Right ventricle myocardium inferior (tissue), 1 donor: Measurements from ENCODE around the gene PRKAG2. TPM values are rescaled to one million over a fixed set of nuclear protein-coding genes. Genes with fewer than 3 reads are reported as not detected.
"Not testable (repeated sequence)": the region's sequence is repeated elsewhere in the genome, so short reads cannot be mapped to it uniquely, and the experiment has no call there.

Source experiments
- ATAC-seq: fragments of 200-7000 bp; cut with Tn5 transposase; one replicate; pipeline ENCODE4 v1.9.1; 2020; ENCODE audit warnings: mild to moderate bottlenecking, moderate library complexity
- DNase-seq: peaks from one replicate; pipeline ENCODE4 v3.0.0; 2021; ENCODE audit errors: missing footprints
- intact Hi-C: fragments of 100-400 bp; cut with DNase I; formaldehyde crosslinking; loops from one replicate; pipeline ENCODE4 v1.11.0; 2022
- total RNA-seq: library from RNA; stranded (reverse); fragmentation: NEBNext Ultra II Directional; extraction: Animal tissue kit (Norgen Biotek cat#: 25700); gene quantifications from one replicate; pipeline ENCODE4 v1.2.1, GENCODE V29; 2021
- donor health status: DM: no; HTN: yes; CAD: no; lungs with severe emphysema.

PRKAG2 gene
- total RNA-seq, 1 donor from 2014 or later = 122 TPM

DNA sequence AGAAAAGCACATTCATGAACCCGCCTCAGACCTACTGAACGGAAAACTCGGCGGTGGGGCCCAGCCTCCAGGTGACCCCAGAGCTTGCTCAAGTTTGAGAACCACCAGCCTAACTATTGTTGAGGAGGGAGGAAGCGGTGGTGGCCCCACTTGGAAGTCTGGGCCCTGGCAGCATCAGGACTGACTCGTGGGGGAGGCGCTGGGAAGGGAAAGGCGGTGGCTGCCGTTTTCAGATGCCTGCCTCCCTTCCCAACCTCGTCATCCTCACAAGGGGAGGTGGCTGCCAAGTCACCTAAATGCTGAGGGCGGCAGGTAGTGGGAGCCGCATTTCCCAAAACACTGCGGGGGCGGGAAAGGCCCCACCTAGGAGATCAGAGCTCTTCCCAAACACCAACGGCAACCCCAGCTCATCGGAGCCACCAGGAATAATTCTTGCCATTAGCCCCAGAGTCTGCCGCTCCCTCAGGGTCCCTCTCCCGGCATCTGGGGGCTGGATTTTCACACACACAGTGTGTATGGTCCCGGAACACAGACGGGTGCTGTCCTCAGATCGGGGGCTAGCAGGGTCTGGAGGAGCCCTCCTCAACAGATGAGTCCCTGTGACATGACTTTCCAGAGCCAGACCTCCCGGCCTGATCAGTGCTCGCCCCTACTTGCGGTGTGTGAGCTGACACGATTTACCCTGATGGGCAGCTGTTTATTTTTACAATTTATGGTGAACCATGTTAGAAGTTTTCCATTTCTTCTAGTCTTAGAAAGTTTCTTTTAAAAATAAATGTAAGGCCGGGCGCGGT is 31.3 kb downstream of the PRKAG2 start:
- DNase-seq (peak; percentile 54), ATAC-seq (no peak)
- intact Hi-C loops = no loop called here

GRCh38 chr7:151844825-151845200 is 32.1 kb downstream of the PRKAG2 start:
- ATAC-seq (no peak), DNase-seq (no peak)
- intact Hi-C loops = no loop called here

- ATAC-seq = no peak
- intact Hi-C loops = no loop called here
- no peak for DNase-seq
Observed at GRCh38 chr7:151844071-151844824, 32.7 kb downstream of the PRKAG2 start.

GRCh38 chr7:151843181-151843580 is 33.7 kb downstream of the PRKAG2 start:
- DNase-seq (no peak), ATAC-seq (no peak)
- intact Hi-C loops = no loop called here

- ATAC-seq, intact Hi-C loops, DNase-seq: not testable (repeated sequence)
Observed at GRCh38 chr7:151841395-151842051, 35.4 kb downstream of the PRKAG2 start.

- ATAC-seq (no peak), DNase-seq (no peak)
- intact Hi-C loops = no loop called here
Observed at GRCh38 chr7:151840088-151840910, 36.6 kb downstream of the PRKAG2 start.

GRCh38 chr7:151839451-151839921 is 37.4 kb downstream of the PRKAG2 start:
- peak; percentile 56 for DNase-seq

DNA sequence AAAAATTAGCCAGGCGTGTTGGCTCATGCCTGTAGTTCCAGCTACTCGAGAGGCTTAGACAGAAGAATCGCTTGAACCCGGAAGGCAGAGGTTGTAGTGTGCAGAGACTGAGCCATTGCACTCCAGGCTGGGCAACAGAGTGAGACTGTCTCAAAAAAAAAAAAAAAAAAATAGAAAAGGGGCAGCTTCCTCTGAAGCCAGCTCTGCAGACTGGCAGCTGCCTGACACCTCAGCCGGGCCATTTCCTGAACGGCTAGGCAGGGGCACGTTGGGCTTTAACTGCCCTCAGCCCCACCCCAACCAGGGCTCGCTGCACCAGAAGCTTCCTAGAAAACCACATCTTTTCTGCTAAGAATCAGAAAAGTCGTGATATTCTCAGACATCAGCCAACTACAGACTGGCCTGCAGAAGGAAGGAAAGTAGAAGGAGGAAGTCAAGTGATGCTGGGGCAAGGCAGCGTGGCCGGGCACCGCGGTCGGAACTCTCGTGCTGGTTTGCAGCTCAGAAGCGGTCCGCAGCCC is 38.0 kb downstream of the PRKAG2 start:
- DNase-seq (peak; percentile 78), ATAC-seq (peak; percentile 56)
- intact Hi-C loops = no loop called here

More at GRCh38 chr7:151839451-151839921, 37.4 kb downstream of the PRKAG2 start:
- intact Hi-C loops = no loop called here
- no peak for ATAC-seq

- intact Hi-C loops = no loop called here
- ATAC-seq (peak; percentile 15), DNase-seq (no peak)
Observed at GRCh38 chr7:151838072-151838471, 38.8 kb downstream of the PRKAG2 start.

- no peak for ATAC-seq
- intact Hi-C loops = no loop called here
- DNase-seq = no peak
Observed at GRCh38 chr7:151837285-151838042, 39.5 kb downstream of the PRKAG2 start.

- DNase-seq (no peak), ATAC-seq (no peak)
- intact Hi-C loops = no loop called here
Observed at GRCh38 chr7:151836927-151837205, 40.0 kb downstream of the PRKAG2 start.

GRCh38 chr7:151836191-151836926 is 40.6 kb downstream of the PRKAG2 start:
- DNase-seq = no peak
- no peak for ATAC-seq
- intact Hi-C loops = no loop called here

GRCh38 chr7:151835636-151836035 is 41.3 kb downstream of the PRKAG2 start:
- intact Hi-C loops = no loop called here
- no peak for ATAC-seq
- no peak for DNase-seq

DNA sequence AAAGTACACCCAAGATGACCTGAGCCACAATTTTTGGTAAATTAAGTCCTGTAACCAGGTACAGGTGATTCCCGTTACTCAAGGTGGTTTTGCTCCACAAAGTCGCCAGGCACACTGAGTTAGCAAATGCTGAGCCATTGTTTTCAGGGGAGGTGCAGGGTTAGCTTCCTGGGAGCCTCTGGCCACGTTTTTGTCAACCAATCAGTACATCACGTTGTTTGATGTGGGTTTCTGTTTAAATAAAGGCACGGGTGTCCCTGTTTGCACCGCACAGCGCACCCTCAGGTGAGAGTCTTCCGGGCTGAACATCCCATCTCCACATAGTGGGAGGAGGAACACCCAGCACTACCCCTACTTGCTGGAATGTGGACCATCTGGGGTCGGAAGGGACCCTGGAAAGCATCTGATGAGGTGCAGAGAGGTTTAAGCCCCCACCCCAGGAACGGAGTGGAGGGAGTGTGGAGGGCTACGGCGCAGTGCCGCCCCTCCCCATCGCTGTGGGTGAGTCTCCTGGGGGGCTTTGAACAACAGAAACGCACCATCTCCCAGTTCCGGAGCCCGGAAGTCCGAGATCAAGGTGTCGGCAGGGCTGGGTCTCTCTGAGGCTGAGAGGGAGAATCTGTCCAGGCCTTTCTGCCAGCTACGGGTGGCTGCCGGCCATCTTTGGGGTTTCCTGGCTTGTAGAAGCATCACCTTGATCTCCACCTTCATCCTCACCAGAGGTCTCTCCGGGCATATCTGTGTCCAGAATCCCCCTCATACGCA is 42.5 kb downstream of the PRKAG2 start:
- ATAC-seq (no peak), DNase-seq (no peak)
- intact Hi-C loops = no loop called here

- no peak for DNase-seq
- no peak for ATAC-seq
- intact Hi-C loops = no loop called here
Observed at GRCh38 chr7:151833691-151834090, 43.2 kb downstream of the PRKAG2 start.

DNA sequence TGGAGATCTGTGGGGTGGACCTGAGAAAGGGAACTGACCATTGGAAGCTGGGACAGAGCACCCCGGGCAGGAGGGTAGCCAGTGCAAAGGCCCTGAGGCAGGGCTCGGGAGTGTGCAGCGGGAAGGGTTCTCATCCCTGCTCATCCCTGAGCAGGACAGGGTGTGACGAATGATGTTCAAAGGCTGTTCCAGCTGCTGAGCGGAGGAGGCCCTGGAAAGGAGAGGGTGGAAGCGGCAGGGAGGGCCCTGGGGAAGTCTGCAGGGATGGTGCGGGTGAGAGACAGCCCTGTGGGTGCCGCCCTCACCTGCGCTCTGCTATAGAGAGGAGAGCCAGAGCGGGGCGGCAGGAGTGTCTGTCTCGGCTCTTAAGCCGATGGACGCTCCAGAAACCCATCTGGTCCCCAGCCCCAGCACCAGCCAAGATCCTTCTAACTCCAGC is 43.7 kb downstream of the PRKAG2 start:
- no peak for ATAC-seq
- no peak for DNase-seq

GRCh38 chr7:151832656-151833055 is 44.3 kb downstream of the PRKAG2 start:
- ATAC-seq (no peak), DNase-seq (no peak)
- intact Hi-C loops = no loop called here

More for the DNA sequence above, 43.7 kb downstream of the PRKAG2 start:
- intact Hi-C loops = no loop called here
